ENCODE data around the gene KLHL2.

- no peak for TF ChIP-seq CTCF (conservative IDR thresholded peaks at IDR 0.05)
- TF ChIP-seq EZH2 (IDR thresholded peaks at IDR 0.05; ENCODE audit: low read depth): no peak
These were observed 117.5 kb downstream of the KLHL2 start for GRCh38 chr4:165324918-165325304.

Data from PC-9 (cell line).